B cell (primary cell): ENCODE results near the gene RBM34. TPM values are rescaled to one million over a fixed set of nuclear protein-coding genes. Genes with fewer than 3 reads are reported as not detected.
A peak's percentile ranks its signal among the peaks of the same experiment; 100 is the strongest.

Experiments
- ATAC-seq: fragments of 200-7000 bp; cut with Tn5 transposase; one replicate; pipeline ENCODE4 v1.10.0; 2021; ENCODE audit warnings: low read depth, mild to moderate bottlenecking, moderate number of reproducible peaks, moderate library complexity
- CTCF ChIA-PET: fragments of 350-600 bp; sonication (Branson Sonifier 250); formaldehyde crosslinking; loops from one replicate; lab custom pipeline; 2021; ENCODE audit warnings: antibody characterized with exemption, inconsistent platforms; lab: Charles Lee
- POLR2A ChIA-PET: fragments of 350-600 bp; sonication (Branson Sonifier 250); formaldehyde crosslinking; loops from one replicate; lab custom pipeline; 2021; ENCODE audit warnings: antibody characterized with exemption; lab: Charles Lee
- DNase-seq: peaks from one replicate; pipeline ENCODE4 v3.0.0; 2013
- H2AFZ ChIP-seq: 2 replicates; pipeline ENCODE4 v1.6.1; 2012; ENCODE audit warnings: mild to moderate bottlenecking, low read depth, low read length; ENCODE audit not compliant: insufficient read depth, poor library complexity, severe bottlenecking
- H3K27ac ChIP-seq, 2 donors: 1 replicate in 1 of 2; 2 replicates in 1 of 2; pipeline ENCODE4 v1.5.1; 2012 to 2013; ENCODE audit warnings: low read length in 2 of 2, mild to moderate bottlenecking in 2 of 2, moderate library complexity in 1 of 2
- H3K27me3 ChIP-seq, 4 experiments: fragments of 200-600 bp in 1 of 4; sonication (generic) in 1 of 4; replicated peaks in 1 of 4; 1 replicate in 2 of 4; 2 replicates in 2 of 4; pipeline versions ENCODE4 v1.6.1 to v1.7.0; 2013 to 2016; ENCODE audit warnings: low read length in 3 of 4, mild to moderate bottlenecking in 2 of 4, mixed read lengths in 1 of 4, moderate library complexity in 1 of 4; ENCODE audit not compliant: insufficient read depth in 4 of 4, control insufficient read depth in 3 of 4; ENCODE audit errors: control extremely low read depth in 1 of 4
- H3K36me3 ChIP-seq, 2 experiments: replicated peaks in 1 of 2; 1 replicate in 1 of 2; 2 replicates in 1 of 2; pipeline versions ENCODE4 v1.6.1 to v1.7.1; 2013; ENCODE audit warnings: low read length in 1 of 2; ENCODE audit not compliant: insufficient read depth in 2 of 2, control insufficient read depth in 1 of 2; ENCODE audit errors: control extremely low read depth in 1 of 2, extremely low read depth in 1 of 2
- H3K4me1 ChIP-seq, 2 donors: fragments of 200-600 bp in 1 of 2; sonication (generic) in 1 of 2; 1 replicate in 1 of 2; 2 replicates in 1 of 2; pipeline versions ENCODE4 v1.5.1 to v1.6.1; 2013 to 2017; ENCODE audit warnings: low read length in 2 of 2; ENCODE audit not compliant: control insufficient read depth in 2 of 2, insufficient read depth in 2 of 2
- H3K4me2 ChIP-seq: replicated peaks from 2 replicates; pipeline ENCODE3; 2012; ENCODE audit warnings: mild to moderate bottlenecking, low read depth, low read length; ENCODE audit not compliant: poor library complexity, severe bottlenecking
- H3K4me3 ChIP-seq, 5 experiments: fragments of 200-600 bp in 1 of 5; sonication (generic) in 1 of 5; 1 replicate in 3 of 5; 2 replicates in 2 of 5; pipeline versions ENCODE4 v1.5.1 to v1.7.0; 2011 to 2016; ENCODE audit warnings: low read length in 4 of 5, mild to moderate bottlenecking in 4 of 5, low read depth in 2 of 5, control low read depth in 1 of 5, moderate library complexity in 1 of 5; ENCODE audit not compliant: insufficient read depth in 1 of 5; ENCODE audit errors: control extremely low read depth in 1 of 5, extremely low read depth in 1 of 5
- H3K79me2 ChIP-seq: fragments of 200-600 bp; sonication (generic); one replicate; pipeline ENCODE4 v1.6.0; 2016; ENCODE audit warnings: low read length; ENCODE audit not compliant: control insufficient read depth, insufficient read depth
- H3K9ac ChIP-seq: fragments of 200-600 bp; sonication (generic); 2 replicates; pipeline ENCODE4 v1.6.1; 2017; ENCODE audit warnings: mild to moderate bottlenecking, low read length, moderate library complexity
- H3K9me3 ChIP-seq, 3 donors: one replicate each; pipeline versions ENCODE4 v1.6.1 to v1.7.1; 2013; ENCODE audit warnings: low read length in 2 of 3; ENCODE audit not compliant: control insufficient read depth in 2 of 3, insufficient read depth in 1 of 3; ENCODE audit errors: control extremely low read depth in 1 of 3
- H4K20me1 ChIP-seq: 2 replicates; pipeline ENCODE4 v1.6.0; 2012; ENCODE audit warnings: mild to moderate bottlenecking, low read length; ENCODE audit not compliant: insufficient read depth, control insufficient read depth, poor library complexity, severe bottlenecking
- H3K27ac Mint-ChIP-seq: one replicate; pipeline ENCODE4 v1.8.0; 2021; ENCODE audit warnings: mixed read lengths
- H3K27me3 Mint-ChIP-seq: one replicate; pipeline ENCODE4 v1.8.0; 2021; ENCODE audit warnings: mixed read lengths
- H3K4me1 Mint-ChIP-seq: one replicate; pipeline ENCODE4 v1.8.0; 2021; ENCODE audit warnings: mixed read lengths
- H3K4me3 Mint-ChIP-seq: one replicate; pipeline ENCODE4 v1.8.0; 2021; ENCODE audit warnings: mixed read lengths
- H3K9me3 Mint-ChIP-seq: one replicate; pipeline ENCODE4 v1.8.0; 2022; ENCODE audit warnings: mixed read lengths; ENCODE audit not compliant: insufficient read depth
- CTCF ChIP-seq: fragments of 200-600 bp; IDR thresholded peaks from one replicate; pipeline ENCODE4 v1.8.0; 2022; ENCODE audit warnings: antibody characterized with exemption, mild to moderate bottlenecking
- EZH2 ChIP-seq: IDR thresholded peaks from 2 replicates; pipeline ENCODE4 v1.6.1; 2012; ENCODE audit warnings: borderline replicate concordance, low read depth, mild to moderate bottlenecking, moderate library complexity, low read length; ENCODE audit not compliant: insufficient read depth, poor library complexity, severe bottlenecking
- WGBS: methylation state at CpG from one replicate; pipeline ENCODE4 v1.1.5; 2013; ENCODE audit warnings: missing lambda C conversion rate; ENCODE audit not compliant: insufficient coverage; 5-methylcytosine and 5-hydroxymethylcytosine counted together
- intact Hi-C: fragments of 100-400 bp; cut with micrococcal nuclease; formaldehyde crosslinking; loops from one replicate; pipeline ENCODE4 v1.10.0; 2022
- polyA minus RNA-seq: library from RNA; depleted of rRNA, polyadenylated mRNA; stranded (reverse); fragments of >200 nt; gene quantifications from 2 replicates; pipeline ENCODE4 v1.2.3, GENCODE V29; 2012
- polyA plus RNA-seq: library from polyadenylated mRNA; depleted of rRNA; stranded (reverse); fragments of >200 nt; gene quantifications from 2 replicates; pipeline ENCODE4 v1.2.3, GENCODE V29; 2012
- total RNA-seq, 2 donors: library from RNA; stranded (reverse); fragments of 120-200 nt in 1 of 2; gene quantifications; 1 replicate in 1 of 2; 2 replicates in 1 of 2; pipeline versions ENCODE4 v1.2.3 to v1.2.4, GENCODE V29; 2013 to 2022

The RBM34 gene
- total RNA-seq (131 and 137 TPM in 2 replicates), polyA plus RNA-seq (24.4 and 36.1 TPM in 2 replicates), polyA minus RNA-seq (40.0 and 54.2 TPM in 2 replicates)
- total RNA-seq (2013), result 112 TPM

GRCh38 chr1:235160957-235161684, at the start of gene RBM34:
Gene RBM34, minus strand, starts transcription at chr1:235161250. Its CDS starts 24 bp downstream, at chr1:235161226.
- Histone ChIP-seq H3K27me3 (no peaks in the 10 kb centered on the region), H3K4me3 (peak within 1 kb of the TSS; percentile 67 to 97 (median 78)), H3K36me3 (peaks cover 4 to 22% of the 10 kb centered on the region in 2 experiments), H3K9ac (peak within 1 kb of the TSS; percentile 99), H4K20me1 (peaks cover 9% of the 10 kb centered on the region), H3K9me3 (no peaks in the 10 kb centered on the region), H3K4me1 (peaks cover 12 to 21% of the 10 kb centered on the region in 2 donors), H2AFZ (peak within 1 kb of the TSS; percentile 97), H3K4me2 (peak within 1 kb of the TSS; percentile 75), H3K27ac (peak within 1 kb of the TSS; percentile 89 to 92), H3K79me2 (peaks cover 49% of the 10 kb centered on the region)
- H3K27me3 Mint-ChIP-seq, result no peaks in the 10 kb centered on the region
- no peaks in the 10 kb centered on the region for H3K9me3 Mint-ChIP-seq
- ChIA-PET POLR2A (interaction anchor here (0.5 to 2.0 kb wide), 9 partner anchors 16 to 787 kb away, joined by 3 to 12 read pairs (median 4); partner anchors contain the start of genes ARID4B, B3GALNT2, COA6 and GGPS1), CTCF (interaction anchor here (1.0 to 1.9 kb wide), 5 partner anchors 31 to 256 kb away, joined by 3 to 7 read pairs (median 4); no protein-coding TSS in a partner anchor)
- H3K27ac Mint-ChIP-seq, result peak within 1 kb of the TSS; percentile 99
- intact Hi-C loops, result loop anchor here (1.0 to 10.0 kb wide), 8 partner anchors 33 to 789 kb away; partner anchors contain the start of genes ARID4B, B3GALNT2, COA6 and GGPS1
- peak; percentile 95 for DNase-seq
- peak; percentile 92 for ATAC-seq
- peaks cover 20% of the 10 kb centered on the region for H3K4me1 Mint-ChIP-seq
- TF ChIP-seq CTCF (peak; percentile 25), EZH2 (no peak)
- whole genome bisulfite sequencing, result under 1% methylated on average over 48 of the region's 52 CpGs
- peak within 1 kb of the TSS; percentile 97 for H3K4me3 Mint-ChIP-seq

- no peaks in the 10 kb centered on the region for H3K4me1 ChIP-seq
- no peak overlapping the region for H3K4me2 ChIP-seq
- 13% methylated on average over 2 of the region's 2 CpGs for WGBS
- no peaks in the 10 kb centered on the region for H4K20me1 ChIP-seq
- intact Hi-C loops, result no loop called here
- H3K4me3 ChIP-seq, result no peak overlapping the region
- POLR2A ChIA-PET, result interaction anchor here (0.5 kb wide), 1 partner anchor 1067 kb away, joined by 9 read pairs; no protein-coding TSS in a partner anchor
- H3K9me3 ChIP-seq, result no peaks in the 10 kb centered on the region
- CTCF ChIA-PET, result interaction anchor here (1.1 kb wide), 1 partner anchor 18 kb away, joined by 3 read pairs; no protein-coding TSS in a partner anchor
- no peak overlapping the region for H3K9ac ChIP-seq
- peaks cover 7 to 46% of the 10 kb centered on the region in 2 experiments for H3K36me3 ChIP-seq
- no peaks in the 10 kb centered on the region for H3K27me3 ChIP-seq
- H3K79me2 ChIP-seq, result no peaks in the 10 kb centered on the region
- TF ChIP-seq EZH2 (no peak), CTCF (no peak)
- H3K4me1 Mint-ChIP-seq, result no peaks in the 10 kb centered on the region
- ATAC-seq, result no peak
- DNase-seq, result no peak
- no peak overlapping the region for H3K27ac Mint-ChIP-seq
- peak overlapping the region in 1 of 2 donors; percentile 18 for H3K27ac ChIP-seq
- H3K9me3 Mint-ChIP-seq, result no peaks in the 10 kb centered on the region
- no peak overlapping the region for H3K4me3 Mint-ChIP-seq
- no peak overlapping the region for H2AFZ ChIP-seq
- no peaks in the 10 kb centered on the region for H3K27me3 Mint-ChIP-seq
Measured at GRCh38 chr1:235207209-235207565, 46.1 kb upstream of the RBM34 start.
